Measurements from ENCODE around the gene METTL17.

METTL17 gene

GRCh38 chr14:21024585-21025370 is 35.0 kb downstream of the METTL17 start, which contains the start of gene NDRG2:
TSS of gene NDRG2 (minus strand) at chr14:21025061. CDS start at chr14:21023315, 1,746 bp downstream.
- H3K27me3 ChIP-seq = peaks cover 0 to 19% (median 8%) of the 10 kb centered on the region in 11 experiments; a peak in 10 of 22 replicates
- H3K4me3 ChIP-seq = peak within 1 kb of the TSS; percentile 51 to 76 (median 68)
- H3K27ac ChIP-seq = peak within 1 kb of the TSS in 9 of 11 experiments; percentile 8 to 71 (median 54); a peak in 16 of 22 replicates
- H3K4me1 ChIP-seq = peaks cover 19 to 40% (median 30%) of the 10 kb centered on the region in 10 experiments
- peak within 1 kb of the TSS; percentile 63 to 82 (median 75) for H3K9ac ChIP-seq
- H3K4me2 ChIP-seq = peak within 1 kb of the TSS; percentile 76 to 100 (median 98)
- H4K20me1 ChIP-seq = no peaks in the 10 kb centered on the region
- no peaks in the 10 kb centered on the region for H3K9me3 ChIP-seq (replicated peaks in 1 of 11)
- TF ChIP-seq Cebpa-rat (IDR thresholded peaks at IDR 0.05) = no peak
- H3K36me3 ChIP-seq = peaks cover 0 to 10% (median 0%) of the 10 kb centered on the region in 11 experiments; a peak in 4 of 22 replicates

GRCh38 chr14:21025371-21026273 is 35.8 kb downstream of the METTL17 start:
- Histone ChIP-seq H3K4me3 (peak overlapping the region; percentile 51 to 76 (median 68)), H3K27ac (peak overlapping the region in 7 of 11 experiments; percentile 9 to 50 (median 40); a peak in 6 of 22 replicates), H3K4me1 (peaks cover 19 to 40% (median 30%) of the 10 kb centered on the region in 10 experiments), H3K9ac (peak overlapping the region; percentile 58 to 77 (median 67); a peak in 20 of 22 replicates), H3K4me2 (peak overlapping the region; percentile 76 to 99 (median 98)), H3K36me3 (peaks cover 0 to 6% (median 0%) of the 10 kb centered on the region in 11 experiments; a peak in 4 of 22 replicates), H4K20me1 (no peaks in the 10 kb centered on the region), H3K9me3 (replicated peaks in 1 of 11) (no peaks in the 10 kb centered on the region), H3K27me3 (peaks cover 0 to 19% (median 8%) of the 10 kb centered on the region in 11 experiments; a peak in 10 of 22 replicates)
- TF ChIP-seq Cebpa-rat (IDR thresholded peaks at IDR 0.05) = no peak

GRCh38 chr14:21026274-21026987 is 36.7 kb downstream of the METTL17 start:
- peak overlapping the region in 8 of 11 experiments; percentile 76 to 99 (median 98); a peak in 11 of 22 replicates for H3K4me2 ChIP-seq
- H3K4me1 ChIP-seq = peaks cover 19 to 37% (median 30%) of the 10 kb centered on the region in 10 experiments

GRCh38 chr14:21026988-21027315 is 37.2 kb downstream of the METTL17 start:
- H3K27ac ChIP-seq = no peak overlapping the region
- no peak overlapping the region for H3K4me3 ChIP-seq
- H3K9ac ChIP-seq = no peak overlapping the region
- H3K4me1 ChIP-seq = peaks cover 19 to 35% (median 29%) of the 10 kb centered on the region in 10 experiments
- TF ChIP-seq Cebpa-rat (IDR thresholded peaks at IDR 0.05) = no peak
- H3K27me3 ChIP-seq = peaks cover 0 to 19% (median 8%) of the 10 kb centered on the region in 11 experiments; a peak in 10 of 22 replicates
- no peak overlapping the region; a peak in 1 of 22 replicates for H3K4me2 ChIP-seq
- no peaks in the 10 kb centered on the region for H4K20me1 ChIP-seq
- no peaks in the 10 kb centered on the region for H3K36me3 ChIP-seq
- no peaks in the 10 kb centered on the region for H3K9me3 ChIP-seq (replicated peaks in 1 of 11)

More at GRCh38 chr14:21026274-21026987, 36.7 kb downstream of the METTL17 start:
- H3K4me3 ChIP-seq = peak overlapping the region in 1 of 10 experiments; percentile 69; a peak in 1 of 20 replicates
- H3K36me3 ChIP-seq = peaks cover 0 to 2% (median 0%) of the 10 kb centered on the region in 11 experiments; a peak in 2 of 22 replicates
- TF ChIP-seq Cebpa-rat (IDR thresholded peaks at IDR 0.05) = no peak
- H3K27me3 ChIP-seq = peaks cover 0 to 19% (median 8%) of the 10 kb centered on the region in 11 experiments; a peak in 10 of 22 replicates
- H3K27ac ChIP-seq = no peak overlapping the region
- H3K9ac ChIP-seq = no peak overlapping the region
- H4K20me1 ChIP-seq = no peaks in the 10 kb centered on the region
- no peaks in the 10 kb centered on the region for H3K9me3 ChIP-seq (replicated peaks in 1 of 11)

- Histone ChIP-seq H3K27me3 (peaks cover 0 to 9% (median 0%) of the 10 kb centered on the region in 11 experiments; a peak in 5 of 22 replicates), H3K4me2 (no peak within 1 kb of the TSS), H3K4me1 (peaks cover 0 to 12% (median 5%) of the 10 kb centered on the region in 10 experiments; a peak in 9 of 20 replicates), H3K27ac (no peak within 1 kb of the TSS), H3K4me3 (no peak within 1 kb of the TSS), H3K9ac (no peak within 1 kb of the TSS), H4K20me1 (no peaks in the 10 kb centered on the region), H3K9me3 (replicated peaks in 1 of 11) (no peaks in the 10 kb centered on the region), H3K36me3 (no peaks in the 10 kb centered on the region)
- TF ChIP-seq Cebpa-rat (IDR thresholded peaks at IDR 0.05) = no peak
Observed at GRCh38 chr14:21029917-21030316, 40.1 kb downstream of the METTL17 start, which contains the start of gene TPPP2. TSS of gene TPPP2 (plus strand) at chr14:21030217. CDS start at chr14:21030582, 365 bp downstream.

- Histone ChIP-seq H3K27me3 (peaks cover 0 to 5% (median 0%) of the 10 kb centered on the region in 11 experiments; a peak in 2 of 22 replicates), H3K27ac (no peak overlapping the region), H3K36me3 (no peaks in the 10 kb centered on the region), H3K9ac (no peak overlapping the region), H4K20me1 (no peaks in the 10 kb centered on the region), H3K4me2 (no peak overlapping the region), H3K4me1 (peaks cover 0 to 10% (median 4%) of the 10 kb centered on the region in 10 experiments; a peak in 7 of 20 replicates), H3K4me3 (no peak overlapping the region), H3K9me3 (replicated peaks in 1 of 11) (no peaks in the 10 kb centered on the region)
- no peak for TF ChIP-seq Cebpa-rat (IDR thresholded peaks at IDR 0.05)
Observed at GRCh38 chr14:21030531-21030930, 40.8 kb downstream of the METTL17 start.

GRCh38 chr14:21032326-21033132 is 42.7 kb downstream of the METTL17 start:
- Histone ChIP-seq H3K4me2 (no peak overlapping the region), H3K4me1 (peaks cover 0 to 14% (median 3%) of the 10 kb centered on the region in 10 experiments; a peak in 6 of 20 replicates), H3K9ac (no peak overlapping the region), H3K36me3 (no peaks in the 10 kb centered on the region), H3K9me3 (replicated peaks in 1 of 11) (no peaks in the 10 kb centered on the region), H3K27ac (no peak overlapping the region), H4K20me1 (no peaks in the 10 kb centered on the region), H3K27me3 (no peaks in the 10 kb centered on the region), H3K4me3 (no peak overlapping the region)
- TF ChIP-seq Cebpa-rat (IDR thresholded peaks at IDR 0.05) = no peak
